ENCODE results near the gene ANKS3.

Gene ANKS3

DNA sequence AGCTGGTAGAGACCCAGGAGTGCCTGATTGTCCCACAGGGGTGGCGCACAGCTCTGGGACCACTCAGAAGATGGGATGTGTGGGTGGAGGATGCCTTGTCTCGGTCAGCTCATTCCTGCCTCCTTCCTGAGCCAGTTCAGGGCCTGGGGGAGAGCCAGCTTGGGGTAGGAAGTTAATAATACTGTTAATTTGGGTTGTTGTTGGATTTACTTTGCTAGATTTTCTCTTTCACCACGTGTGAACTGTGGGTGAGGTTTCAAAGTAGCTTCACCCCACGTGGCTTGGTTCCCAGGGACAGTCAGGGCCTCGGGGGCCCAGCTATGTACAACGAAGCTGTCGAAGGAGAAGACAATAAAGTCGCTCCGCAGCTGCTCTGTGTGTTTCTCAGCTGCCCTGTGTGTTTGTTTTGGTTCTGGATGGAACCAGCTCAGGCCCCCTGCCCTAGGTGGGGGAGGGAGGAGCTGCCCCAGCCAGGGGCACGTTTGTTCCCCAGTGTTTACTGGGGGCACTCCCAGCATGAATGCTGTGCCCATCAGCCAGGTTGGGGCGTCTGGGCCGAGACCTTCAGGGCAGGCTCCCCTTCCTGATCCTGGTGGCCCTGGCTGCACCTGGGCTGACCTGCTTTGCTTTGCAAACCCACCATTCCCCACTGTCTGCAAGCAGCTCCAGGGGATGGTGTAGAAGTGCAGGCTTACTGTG is 38.4 kb downstream of the ANKS3 start:
- DNase-seq, result no peak

DNA sequence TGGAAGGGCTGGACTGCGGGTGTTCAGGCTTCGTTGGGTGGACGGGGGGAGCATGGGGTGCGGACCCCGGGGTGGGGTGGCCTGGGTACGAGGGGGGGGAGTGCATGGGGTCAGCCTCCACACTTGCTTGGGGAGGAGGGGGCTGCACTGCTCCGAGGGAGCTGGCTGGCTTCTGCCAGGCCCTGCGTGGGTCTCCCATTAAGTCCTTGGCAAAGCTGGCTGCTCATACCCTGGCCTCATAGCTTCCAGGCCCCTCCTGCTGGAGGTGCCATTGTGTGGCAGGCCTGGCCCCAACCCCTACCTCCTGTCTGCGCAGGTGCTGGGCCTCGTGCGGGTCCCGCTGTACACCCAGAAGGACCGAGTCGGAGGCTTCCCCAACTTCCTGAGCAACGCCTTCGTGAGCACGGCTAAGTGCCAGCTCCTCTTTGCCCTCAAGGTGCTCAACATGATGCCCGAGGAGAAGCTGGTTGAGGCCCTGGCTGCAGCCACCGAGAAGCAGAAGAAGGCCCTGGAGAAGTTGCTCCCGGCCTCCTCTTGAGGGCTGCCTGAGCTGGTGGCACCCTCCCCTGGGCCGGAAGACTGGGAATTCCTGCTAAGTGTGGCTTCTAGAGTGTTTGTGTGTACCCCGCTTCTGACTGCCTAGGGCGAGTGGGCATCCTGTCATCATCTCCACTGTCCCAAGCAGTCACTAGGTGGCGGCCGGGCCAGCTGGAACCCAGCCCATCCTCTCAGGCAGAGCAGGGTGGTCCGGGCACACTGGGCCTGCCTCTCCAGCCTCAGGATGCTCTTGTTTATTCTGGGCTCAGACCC is 39.2 kb downstream of the ANKS3 start:
- DNase-seq, result no peak

DNA sequence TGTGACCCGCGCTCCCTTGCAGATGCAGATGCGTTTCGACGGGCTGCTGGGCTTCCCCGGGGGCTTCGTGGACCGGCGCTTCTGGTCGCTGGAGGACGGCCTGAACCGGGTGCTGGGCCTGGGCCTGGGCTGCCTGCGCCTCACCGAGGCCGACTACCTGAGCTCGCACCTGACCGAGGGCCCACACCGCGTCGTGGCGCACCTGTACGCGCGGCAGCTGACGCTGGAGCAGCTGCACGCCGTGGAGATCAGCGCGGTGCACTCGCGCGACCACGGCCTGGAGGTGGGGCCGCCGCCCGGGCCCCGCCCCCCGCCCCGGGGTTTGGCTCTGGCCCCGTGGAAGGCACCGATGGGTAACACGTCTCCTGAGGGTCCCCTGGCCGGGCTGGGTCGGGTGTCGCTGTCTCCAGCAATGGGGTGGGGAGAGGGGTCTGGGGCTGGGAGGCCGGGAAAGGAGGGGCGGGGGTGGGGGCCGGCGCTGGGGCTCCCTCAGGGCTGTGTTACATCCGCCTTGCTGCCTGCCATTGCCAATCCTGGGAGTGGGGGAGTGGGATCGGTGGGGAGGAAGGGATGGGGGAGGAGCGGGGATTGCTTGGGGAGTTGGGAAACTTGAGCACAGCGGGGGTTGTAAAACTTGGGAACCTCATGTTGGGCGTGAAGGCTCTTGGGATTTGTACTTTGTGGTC is 40.0 kb downstream of the ANKS3 start:
- DNase-seq, result no peak

DNA sequence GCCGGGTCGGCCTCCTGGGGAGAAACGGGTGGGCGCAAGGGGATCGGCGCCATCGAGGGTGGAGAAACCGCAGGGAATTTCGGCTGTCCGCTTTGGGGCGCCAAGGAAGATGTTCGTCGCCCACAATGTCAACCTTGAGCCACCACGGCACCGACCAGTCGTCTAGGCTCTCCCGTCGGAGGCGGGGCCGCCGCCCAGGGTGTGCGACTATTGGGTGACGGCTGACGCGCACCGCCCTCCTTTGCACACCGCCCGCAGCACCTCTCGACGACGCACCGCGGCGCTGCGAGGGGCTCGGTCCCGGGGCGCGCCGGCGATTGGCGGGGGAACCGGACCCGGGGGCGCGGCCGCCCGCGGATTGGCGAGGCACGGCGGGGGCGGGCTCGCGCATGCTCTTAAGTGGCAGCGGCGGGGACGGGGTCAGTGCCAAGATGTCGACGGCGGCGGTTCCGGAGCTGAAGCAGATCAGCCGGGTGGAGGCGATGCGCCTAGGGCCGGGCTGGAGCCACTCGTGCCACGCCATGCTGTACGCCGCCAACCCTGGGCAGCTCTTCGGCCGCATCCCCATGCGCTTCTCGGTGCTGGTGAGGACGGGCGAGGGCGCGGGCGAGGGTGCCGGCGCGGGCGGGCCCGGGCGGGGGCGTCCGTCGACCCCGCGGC is 40.6 kb downstream of the ANKS3 start, which contains the start of gene NUDT16L1:
TSS of gene NUDT16L1 (plus strand) at position 267 of the 660 bp plus-strand sequence. CDS start at position 432, 165 bp downstream.
- DNase-seq, result peak; percentile 80

DNA sequence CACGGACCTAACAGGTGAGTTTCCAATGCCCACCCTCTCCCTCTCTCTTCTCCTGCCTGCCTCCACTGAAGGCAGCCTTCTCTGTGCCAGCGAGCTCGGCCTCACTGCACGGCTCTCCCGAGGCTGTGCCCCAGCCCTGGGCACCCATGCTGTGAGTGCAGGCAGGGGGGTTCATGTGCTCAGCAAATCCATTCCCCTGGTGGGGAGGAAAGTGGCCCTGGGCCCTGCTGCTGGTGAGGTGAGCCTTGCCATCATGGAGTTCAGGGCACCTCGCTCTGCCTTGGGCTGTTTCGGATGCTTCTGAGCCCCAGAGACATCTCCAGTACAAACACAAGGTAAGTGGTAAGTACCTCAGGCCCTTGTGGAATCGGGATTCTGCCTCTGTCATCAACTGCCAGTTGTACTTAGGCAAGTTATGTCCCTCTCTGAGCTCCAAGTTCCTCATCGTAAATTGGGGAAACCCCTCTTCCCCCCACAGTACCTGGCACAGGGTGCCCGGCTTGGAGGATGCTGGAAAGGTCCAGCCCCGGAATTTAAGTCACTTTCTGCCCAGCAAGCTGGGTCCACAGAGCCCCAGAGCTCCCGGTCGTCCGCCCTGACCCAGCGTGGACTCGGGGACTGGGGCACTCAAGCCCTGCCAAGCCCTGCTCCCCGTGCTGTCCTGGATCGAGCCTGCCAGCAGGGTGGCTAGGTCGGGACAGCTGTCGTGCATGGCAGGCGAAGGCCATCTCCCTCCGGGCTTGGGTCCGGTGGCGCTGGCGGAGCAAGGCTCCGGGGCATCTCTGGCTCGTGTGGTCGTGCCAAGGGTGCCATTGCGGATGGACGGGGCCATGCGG is 41.4 kb downstream of the ANKS3 start:
- no peak for DNase-seq

DNA sequence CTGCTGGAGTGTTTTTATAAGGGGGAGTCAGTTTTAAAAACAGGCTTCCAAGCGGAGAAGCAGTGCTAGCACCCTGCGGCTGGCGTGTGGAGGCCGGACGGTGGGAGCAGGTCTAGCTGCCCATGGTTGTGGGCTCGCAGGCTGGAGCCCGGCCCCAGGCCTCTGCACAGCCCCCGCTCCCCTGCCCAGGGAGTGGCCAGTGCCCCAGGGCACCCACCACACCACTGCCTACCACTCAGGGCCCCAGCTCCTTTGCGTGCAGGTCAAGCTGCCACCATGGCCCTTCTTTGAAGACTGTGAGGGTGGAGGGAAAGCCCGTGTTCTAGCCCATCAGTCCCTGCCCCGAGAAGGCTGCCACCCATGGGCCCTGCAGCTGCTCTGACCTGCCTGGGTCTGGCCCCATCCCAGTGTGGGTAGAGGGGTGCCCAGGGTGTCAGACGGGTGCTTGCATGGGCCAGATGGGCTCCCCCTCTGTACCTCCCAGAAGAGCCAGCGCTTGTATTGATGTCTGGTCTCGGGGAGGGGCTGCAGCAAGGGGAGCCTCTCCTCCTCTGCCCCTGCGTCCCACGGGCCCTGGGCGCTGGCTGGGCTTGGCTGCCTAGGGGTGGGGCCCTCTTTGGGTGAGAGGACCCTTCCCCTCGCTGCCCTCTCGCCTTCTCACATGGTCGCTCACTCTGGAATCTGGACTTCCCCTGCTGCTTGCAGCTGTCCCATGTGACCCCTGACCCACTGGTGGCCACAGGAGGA is 42.2 kb downstream of the ANKS3 start:
- DNase-seq, result no peak

DNA sequence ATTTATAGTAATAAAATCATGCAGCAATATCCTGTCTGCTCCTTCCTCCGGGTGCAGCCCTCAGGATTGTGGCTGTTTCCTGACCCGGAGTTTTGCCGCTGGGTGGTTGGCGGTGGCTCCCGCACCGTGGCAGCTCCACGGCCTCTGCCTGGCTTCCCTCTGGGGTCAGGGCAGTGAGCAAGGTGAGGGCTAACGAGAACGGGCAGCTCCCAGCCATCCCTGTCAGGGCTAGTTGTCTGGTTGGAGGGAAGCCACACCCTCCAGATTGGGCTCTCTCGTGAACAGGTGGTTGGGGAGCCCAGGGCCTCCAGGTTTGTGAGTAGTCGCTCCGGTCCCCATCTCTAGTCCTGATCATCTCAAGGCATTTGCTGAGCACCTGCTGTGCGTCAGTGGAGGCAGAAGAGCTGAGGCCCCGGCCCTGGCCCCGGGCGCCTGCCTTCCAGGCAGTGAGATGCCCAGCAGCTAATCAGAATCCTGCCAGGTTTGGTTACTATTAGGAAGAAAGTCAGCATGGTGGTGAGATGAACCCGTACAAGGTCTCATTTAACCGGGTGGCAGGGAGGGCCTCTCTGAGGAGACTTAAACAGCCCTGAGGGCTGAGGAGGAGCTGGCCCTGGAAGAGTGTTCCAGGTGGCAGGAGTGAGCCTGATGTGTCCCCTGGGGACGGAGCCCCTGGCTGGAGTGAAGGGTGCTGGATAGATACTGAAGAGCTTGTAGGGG is 43.0 kb downstream of the ANKS3 start:
- DNase-seq, result no peak

DNA sequence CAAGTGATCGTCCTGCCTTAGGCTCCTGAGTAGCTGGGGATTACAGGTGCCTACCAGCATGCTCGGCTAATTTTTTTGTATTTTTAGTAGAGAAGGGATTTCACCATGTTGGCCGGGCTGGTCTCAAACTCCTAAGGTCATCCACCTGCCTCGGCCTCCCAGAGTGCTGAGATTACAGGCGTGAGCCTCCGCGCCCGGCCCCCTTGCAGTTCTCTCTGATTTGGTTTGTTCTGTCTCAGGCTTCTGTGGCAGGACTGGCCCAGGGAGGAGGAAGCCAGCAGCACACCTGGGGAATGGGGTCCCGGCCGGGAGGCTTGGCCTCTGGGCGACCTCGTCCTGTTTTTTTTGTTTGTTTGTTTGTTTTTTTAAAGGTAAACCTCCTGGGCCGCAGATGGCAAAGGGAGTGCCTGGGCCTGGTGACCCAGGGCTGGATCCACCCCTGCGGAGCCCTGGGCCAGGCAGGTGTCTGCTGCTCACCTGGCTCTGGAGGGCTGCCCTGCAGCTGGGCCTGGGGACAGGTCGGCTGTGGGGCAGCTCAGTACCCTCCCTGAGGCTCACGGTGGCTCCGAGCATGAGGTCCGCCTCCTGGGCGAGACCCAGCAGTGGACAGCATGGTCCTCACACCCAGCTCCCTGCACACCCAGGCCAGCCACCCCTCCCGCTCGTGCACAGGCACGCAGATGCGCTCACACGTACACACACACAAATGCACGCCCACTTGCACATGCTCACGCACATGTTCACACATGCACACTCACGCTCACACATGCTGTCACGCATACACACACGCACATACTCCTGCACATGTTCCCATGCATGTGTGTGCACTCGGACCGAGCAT is 44.0 kb downstream of the ANKS3 start:
- no peak for DNase-seq

DNA sequence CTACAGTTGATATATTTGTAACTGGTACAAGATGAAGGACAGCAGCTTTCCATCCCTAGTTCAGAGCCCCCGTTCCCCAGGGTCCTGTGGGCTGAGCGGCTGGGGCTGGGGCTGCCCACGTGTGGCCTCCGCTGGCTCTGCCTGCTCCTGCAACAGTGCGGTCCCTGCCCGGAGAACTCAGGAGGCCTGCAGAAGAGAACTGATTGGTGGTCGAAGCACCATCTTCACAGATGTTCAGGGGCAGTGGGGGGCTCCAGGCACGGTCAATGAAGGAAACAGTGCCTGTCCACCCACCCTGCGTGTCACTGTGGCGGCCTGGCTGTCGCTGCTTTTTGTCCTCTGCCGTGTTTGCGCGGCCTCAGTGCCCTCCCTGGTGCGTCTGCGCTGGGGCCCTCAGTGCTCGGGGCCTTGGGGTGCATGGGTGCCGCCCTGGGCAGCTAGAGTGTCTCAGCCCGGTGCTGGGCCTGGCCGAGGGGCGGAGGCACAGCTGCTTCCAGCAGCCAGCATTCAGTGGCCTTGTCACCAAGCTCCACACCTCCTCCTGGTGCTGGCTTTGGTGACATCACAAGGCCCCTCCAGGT is 44.9 kb downstream of the ANKS3 start:
- no peak for DNase-seq

DNA sequence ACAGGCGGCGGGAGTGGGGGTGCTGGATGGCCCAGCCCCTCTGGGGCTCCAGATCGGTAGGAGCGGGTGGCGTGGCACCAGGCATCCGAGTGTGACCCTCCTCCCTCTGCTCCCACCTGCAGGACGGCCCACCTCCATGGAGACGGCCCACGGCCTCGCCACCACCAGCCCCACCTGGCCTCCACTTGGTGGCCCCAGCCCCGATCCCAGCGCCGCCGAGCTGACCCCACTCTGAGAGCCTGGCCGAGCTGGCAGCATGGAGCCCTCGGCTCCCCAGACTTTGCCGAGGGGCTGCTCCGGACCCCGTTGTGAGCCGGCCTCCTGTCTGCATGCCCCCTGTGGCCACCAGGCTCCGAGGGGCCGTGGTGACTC is 45.4 kb downstream of the ANKS3 start:
- no peak for DNase-seq

DNA sequence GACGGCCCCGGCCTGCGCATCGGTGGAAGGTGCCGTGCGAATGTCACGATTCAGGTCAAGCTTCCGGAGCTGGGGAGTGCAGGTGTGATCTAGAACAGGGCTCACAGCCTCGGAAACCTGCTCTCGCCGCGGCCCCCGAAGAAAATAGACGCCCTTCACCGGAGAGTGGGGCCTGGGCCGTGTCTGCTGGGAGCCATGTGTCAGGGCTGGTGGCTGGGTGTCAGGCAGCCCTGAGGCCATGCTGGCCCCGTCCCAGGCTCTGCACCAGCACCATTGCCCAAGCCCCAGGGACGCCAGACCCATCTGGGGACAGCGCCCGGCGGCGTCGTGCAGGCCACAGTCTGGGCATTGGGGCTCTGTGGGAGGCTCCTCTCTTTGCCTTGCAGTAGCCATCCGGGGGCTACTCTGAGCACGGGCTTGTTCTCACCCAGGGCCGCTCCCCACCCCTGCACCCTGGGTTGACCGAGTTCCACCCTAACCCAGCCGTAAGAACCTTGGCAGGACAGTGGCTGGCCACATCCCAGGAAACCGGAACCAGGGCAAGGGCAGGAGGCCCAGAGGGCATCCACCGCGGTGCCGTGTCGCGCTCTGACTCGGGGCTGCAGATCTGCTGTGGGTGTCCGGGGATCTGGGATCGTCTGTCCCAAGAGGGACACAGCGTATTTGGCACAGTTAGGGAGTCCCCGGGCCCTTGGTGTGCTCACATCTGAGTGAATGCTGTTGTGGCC is 46.0 kb downstream of the ANKS3 start:
- no peak for DNase-seq

DNA sequence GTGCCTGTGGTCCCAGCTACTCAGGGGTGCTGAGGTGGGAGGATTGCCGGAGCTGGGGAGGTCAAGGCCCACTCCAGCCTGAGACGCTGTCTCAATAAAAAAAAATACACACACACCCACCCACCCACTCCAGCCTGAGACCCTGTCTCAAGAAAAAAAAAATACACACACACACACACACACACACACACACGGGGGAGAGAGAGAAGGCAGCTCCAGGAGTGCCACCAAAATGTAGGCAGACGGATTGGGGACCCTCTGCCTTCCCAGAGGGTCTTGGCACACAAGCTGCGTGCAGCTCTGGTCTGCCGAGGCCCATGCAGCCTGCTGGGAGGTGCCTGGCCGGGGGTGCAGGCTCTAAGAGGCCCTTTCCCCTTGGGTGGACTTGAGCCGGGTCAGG is 46.7 kb downstream of the ANKS3 start:
- DNase-seq, result no peak

DNA sequence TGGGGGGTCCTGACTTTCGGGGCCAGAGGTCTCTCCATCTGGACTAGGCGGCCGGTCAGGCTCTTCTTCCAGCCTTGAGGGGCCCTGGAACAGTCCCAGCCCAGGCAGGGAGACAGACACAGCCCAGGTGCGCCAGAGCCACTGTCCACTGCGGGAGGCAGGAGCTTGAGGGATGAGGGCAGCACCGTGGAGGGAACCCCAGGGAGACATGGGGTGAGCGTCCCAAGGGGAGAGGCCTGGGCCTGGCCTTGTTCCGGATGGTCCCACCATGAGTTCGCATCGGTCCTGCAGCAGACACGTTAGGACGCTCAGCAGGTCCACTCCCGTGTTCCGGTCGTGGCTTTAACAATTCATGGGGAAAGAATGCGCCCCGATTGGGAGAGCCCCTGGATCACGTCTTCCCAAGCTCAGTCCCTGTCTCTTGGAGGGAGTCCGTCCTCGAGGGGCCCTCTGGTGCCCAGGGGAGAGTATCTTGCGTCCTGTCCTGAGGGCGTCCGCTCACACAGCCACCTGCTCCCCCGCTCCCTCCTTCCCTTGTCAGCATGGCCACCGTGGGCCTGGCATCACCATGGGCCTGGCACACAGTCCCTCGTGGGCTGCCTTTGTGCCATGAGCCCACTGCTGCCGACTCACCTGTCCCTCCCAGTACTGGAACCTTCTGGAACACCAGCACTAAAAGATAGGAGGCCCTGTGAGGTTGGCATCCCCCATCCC is 47.4 kb downstream of the ANKS3 start:
- DNase-seq, result no peak

DNA sequence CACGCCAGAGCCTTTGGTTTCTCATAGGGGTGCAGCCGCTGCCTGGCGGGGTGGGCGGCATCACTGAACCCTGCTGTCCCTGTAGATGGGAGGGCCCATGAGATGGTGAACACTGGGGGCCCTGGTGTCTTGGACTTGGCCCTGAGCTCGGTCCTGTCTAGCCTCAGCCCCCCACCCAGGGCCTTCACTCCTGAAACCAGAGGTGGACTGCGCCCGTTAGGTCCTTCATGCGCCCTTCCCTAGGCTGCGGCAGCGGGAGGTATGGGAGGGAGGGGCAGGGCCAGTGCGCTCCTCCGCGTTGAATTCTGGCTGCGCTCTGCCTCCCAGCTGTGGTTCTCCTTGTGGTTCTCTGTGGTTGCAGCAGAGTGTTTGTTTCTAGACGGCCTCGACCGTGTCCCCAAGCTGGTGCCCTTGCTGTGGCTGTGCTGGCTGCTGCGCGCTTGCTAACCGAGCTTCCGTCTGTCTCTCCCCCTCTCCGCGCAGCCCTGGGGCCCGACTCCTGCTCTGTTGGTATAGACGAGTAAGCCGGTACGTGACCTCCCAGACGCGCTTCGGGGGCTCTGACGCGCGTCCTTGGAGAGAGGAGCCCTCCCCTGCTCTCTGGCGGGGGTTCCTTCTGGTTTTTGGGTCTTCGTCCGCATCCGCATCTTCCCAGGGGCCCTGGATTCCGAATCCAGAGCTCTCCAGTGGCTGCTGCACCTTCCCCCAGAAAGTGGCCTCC is 48.1 kb downstream of the ANKS3 start:
- DNase-seq, result no peak

DNA sequence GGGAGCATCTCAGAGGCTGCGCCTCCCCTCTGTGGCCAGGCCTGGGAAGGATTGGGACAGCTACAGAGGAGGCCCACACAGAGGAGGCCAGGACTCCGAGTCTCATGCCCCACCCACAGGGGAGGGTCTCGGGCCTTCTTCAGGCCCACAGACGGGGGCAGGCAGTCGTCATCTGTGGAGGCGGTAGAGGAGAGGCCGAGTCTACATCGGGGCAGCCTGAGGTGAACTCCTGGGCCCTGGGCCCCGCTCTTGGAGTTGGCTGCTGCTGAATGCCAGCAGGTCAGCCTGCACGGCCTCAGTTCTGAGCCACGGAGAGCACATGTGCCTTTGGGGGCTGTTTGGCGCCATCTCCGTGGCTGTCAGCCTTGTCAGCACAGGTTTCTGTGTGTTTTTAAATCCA is 48.8 kb downstream of the ANKS3 start:
- no peak for DNase-seq

DNA sequence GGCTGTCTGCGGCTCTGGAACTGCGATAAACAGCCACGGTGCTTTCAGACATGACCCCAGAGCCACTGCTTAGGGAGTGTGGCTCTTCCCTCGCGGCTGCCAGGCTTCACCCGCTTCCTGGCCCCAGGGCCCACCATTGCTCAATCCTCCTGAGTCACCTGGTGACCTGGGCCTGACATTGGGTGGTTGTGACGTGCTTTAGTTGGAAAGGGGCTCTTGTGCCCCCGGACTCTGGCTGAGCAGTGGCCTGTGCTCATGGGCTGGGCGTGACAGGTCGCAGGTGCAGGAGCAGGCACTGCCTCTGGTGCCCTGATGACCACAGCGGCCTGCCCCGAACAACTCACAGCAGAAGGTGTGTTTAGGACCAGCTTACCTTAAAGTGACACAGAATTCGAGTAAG is 49.3 kb downstream of the ANKS3 start:
- DNase-seq, result no peak

DNA sequence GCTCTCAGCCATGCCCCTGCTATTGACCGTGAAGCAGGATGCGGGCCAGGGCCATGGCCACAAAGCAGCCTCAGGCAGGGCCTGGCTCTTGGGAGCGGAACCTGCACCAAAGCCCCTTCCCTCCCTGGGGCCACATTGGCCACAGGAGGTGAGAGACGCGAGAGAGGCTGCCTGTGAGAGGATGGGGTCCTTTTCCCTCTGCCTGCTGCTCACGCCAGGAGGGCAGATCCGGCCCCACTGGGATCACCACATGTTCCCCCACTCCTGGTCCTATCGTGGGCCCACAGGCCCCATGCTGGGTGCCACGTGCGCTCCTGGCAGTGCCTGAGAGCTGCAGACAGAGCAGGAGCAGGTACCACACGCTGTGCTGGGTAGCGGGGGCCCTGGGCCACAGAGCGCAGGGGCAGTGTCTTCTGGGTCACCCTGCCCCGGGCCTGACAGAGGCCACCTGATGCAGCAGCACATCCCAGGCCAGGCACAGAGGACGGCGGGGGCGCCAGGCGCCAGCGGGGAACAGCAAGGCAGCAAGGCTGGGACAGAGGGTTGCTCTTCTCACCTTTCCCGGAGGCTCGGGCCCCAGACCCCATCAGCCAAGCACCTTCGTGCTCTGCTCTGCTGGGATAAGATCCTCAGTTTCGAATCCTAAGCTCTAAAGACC is 49.9 kb downstream of the ANKS3 start:
- DNase-seq, result no peak
